IPS-NIHi11 (cell line): ENCODE data around the gene RTEL1.
A peak's percentile ranks its signal among the peaks of the same experiment; 100 is the strongest.
"Not testable (repeated sequence)": the region's sequence is repeated elsewhere in the genome, so short reads cannot be mapped to it uniquely, and the experiment has no call there.

Source experiments
- DNase-seq: peaks from one replicate; pipeline ENCODE4 v3.0.0; 2012; ENCODE audit warnings: mixed read lengths, low spot score

RTEL1 gene

DNA sequence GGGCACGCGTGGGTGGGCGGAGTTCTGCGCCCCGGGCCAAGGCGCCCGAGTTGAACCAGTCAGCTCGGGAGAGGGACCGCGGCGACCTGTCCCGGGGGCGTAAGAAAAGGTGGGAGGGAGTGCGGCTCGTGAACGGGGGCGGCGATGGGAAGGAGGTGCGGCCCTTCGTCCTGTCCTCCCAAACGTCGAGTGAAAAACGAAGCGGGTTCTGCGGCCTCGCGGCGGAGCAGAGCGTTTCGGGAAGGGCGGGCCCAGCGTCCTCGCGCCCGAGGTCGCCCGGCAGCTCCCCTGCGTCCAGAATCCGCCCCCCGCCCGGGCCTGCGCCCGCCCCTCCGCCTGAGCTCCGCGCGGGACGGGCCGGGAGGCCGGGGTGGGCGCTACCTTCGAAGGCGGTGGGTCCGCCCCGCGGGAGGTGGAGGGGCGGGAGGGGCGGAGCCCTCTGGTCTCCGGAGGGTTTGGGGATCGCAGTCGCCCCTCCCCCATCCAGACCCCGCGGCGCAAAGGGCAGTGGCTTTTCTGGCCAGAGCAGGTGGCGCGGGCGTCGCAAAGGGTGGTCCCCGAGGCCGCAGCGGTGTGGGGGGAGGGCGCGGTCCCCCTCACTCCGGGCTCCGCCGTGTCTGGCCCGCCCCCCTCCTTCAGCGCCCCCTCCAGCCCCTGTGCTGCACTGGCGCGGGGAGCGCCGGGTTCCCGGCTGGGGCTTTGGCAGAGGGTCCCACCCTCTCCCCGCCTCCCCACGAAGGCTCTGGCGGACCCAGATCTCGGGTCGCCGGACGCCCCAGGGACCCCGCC lies 5.7 kb upstream of the RTEL1 start:
- no peak for DNase-seq

DNA sequence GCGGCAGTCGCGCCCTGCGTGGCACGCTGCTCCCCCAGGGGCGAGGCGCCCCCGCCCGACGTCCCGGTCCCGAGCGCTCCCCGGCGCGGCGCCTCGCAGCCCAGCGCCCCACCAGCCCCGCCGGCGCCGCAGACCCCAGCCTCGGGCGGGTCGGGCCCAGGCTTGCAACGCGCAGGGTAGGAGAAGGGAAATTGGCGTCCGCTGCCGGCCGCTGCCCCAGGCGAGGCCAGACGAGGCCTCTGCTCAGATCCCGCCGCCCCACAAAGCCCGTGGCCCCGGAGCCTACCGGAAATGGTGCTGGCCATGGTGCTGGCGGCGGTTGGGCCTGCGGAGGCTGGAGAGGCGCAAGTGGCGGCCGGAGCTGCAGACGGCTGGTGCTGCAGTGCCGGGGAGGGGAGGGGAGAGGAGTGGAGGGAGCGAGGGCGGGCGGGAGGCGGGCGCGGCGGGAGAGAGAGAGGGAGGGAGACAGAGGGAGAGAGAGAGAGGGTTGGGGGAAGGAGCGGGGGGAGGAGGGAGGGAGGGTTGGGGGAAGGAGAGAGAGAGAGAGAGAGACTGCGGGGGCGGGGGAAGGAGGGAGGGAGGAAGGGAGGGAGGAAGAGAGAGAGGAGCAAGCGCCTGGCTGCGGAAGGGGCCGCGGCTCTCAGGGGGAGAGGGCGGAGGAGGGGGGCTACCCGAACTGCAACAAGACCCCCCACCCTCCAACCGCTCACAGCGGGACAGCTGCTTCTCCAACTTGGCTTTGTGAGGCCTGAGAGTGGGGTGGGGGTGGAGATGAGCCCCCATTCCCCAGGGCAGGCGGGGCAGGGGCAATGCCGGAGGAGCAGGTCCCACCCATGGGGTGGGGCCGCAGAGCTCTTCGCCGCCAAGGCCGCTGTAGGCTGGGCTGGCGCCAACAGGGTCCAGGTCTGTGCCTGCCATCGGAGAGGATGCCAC lies 4.8 kb upstream of the RTEL1 start, which contains the start of gene STMN3:
TSS of gene STMN3 (minus strand) at position 384 of the 933 bp plus-strand sequence. CDS start at position 305, 79 bp downstream.
- DNase-seq: peak; percentile 92

DNA sequence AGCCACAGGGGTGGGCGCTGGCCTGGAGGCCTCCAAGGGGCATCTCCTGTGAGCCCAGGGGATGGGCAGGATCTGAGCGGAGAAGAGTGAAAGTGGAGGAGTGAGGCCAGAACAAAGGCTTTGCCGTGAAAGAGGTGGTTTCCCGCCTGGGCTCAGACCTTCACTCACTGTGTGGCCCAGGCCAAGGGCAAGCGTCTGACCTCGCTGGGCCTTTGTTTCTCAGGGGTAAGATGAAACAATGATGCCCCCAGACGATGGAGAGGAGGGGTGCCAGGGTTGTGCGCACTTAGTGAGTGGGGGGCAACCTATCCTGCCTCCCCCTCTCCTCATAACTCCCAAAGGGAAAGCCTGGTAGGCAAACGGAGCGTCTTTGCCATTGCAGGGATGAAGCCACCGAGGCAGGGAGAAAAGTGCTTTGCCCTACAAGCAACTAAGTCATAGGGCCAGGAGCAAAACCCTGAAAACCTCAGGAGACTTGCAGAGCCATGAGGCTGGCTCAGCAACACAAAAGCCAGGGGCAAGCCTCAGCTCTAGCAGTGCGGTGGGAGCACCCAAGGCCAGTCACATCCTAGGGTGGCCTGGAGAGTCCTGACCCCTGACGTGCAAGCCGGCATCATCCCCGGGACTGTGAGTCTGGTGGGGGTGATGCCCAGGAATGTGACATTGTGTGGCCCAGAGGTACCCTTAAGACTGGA lies 4.0 kb upstream of the RTEL1 start:
- DNase-seq: no peak

DNA sequence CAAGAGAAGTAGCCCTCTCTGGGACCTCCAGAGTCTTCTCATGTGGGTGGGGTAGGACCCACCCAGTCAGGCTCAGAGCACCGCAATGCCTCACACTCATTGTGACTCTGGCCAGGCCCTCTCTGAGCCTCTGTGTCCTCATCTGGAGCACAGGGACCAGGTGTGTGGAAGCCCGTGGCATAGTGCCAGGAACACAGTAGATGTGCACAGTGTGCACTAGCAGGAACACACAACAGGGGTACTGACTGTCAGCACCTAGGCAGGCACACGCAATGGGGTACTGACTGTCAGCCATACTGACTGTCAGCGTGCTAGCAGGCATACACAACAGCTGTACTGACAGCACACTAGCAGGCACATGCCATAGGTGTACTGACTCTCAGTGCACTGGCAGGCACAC lies 2.9 kb upstream of the RTEL1 start:
- no peak for DNase-seq

DNA sequence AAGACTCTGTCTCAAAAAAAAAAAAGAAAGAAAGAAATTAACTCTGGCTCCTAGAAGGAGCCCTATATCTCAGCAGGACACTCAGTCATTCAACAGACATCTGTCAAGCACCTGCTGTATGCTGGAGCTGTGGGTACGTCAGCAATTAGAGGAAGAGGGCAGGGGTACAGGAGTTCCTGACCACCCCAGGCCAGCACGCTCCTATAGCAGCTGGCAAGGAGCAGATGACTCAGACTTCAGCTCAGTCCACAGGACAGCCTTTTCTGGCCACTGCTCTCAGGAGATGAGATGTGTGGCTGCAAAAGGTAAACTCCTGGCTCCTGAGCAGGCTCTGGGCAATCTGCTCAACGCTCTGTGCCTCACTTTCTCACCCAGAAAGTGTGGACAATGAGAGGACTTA lies 1.7 kb upstream of the RTEL1 start:
- no peak for DNase-seq

DNA sequence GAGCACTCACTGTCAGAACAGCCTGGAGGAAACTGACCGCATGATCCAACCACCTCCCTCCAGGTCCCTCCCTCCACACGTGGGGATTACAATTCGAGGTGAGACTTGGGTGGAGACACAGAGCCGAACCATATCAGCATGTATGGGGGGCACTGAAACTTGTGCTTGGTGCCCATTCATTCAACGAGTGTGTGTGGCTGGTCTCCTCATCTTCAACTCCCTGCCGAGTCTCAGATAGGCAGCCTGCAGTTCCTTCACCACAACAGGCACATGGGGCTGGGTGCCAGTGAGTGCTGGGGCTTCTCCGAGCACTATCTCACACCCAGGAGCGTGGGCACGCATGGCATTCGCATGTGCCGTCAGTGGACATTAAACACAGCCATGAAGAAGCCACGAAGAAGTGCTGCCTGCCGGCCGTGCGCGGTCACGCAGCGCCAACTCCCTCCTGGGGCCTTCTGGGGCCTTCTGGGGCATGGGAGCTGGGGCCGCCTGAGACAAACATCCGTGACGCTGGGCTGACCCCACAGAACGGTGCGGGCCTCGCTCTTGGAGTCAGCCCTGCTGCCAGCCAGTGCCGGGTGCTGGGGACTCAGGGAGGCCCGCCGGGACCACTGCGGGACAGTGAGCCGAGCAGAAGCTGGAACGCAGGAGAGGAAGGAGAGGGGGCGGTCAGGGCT lies 714 bp upstream of the RTEL1 start:
- DNase-seq: no peak

DNA sequence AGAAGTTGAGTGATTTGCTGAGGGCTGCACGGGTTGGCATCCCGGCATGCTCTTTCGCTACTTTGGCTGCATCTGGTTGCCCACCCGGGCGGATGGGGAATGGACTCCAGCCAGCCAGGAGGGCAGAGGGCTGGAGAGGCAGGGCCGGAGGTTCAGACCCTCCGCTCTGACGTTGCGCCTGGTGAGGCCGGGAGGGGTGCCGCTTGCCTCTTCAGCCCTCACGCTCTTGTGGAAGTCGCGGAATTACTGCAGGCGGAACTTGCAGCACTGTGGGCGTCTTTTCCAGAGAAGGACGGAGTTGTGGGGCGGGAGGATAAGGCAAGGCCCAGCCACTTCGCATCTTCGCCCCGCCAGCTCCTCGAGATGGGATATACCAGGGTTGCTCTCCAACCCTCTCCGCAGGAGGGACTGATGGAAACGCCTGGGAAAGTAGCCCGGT lies 656 bp downstream of the RTEL1 start:
- no peak for DNase-seq

DNA sequence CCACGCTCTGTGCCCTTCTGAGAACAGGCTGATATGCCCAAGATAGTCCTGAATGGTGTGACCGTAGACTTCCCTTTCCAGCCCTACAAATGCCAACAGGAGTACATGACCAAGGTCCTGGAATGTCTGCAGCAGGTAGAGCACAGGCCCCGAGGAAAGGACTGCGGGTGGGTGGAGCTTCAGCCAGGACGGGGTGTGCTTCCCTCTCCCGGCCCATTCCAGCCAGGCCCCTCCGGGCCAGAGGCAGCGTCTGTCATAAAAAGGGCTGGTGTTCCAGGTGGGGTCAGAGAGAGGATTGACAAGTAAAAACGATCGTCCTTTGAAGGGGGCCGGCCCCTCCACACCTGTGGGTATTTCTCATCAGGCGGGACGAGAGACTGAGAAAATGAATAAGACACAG lies 1.3 kb downstream of the RTEL1 start:
- DNase-seq: no peak

DNA sequence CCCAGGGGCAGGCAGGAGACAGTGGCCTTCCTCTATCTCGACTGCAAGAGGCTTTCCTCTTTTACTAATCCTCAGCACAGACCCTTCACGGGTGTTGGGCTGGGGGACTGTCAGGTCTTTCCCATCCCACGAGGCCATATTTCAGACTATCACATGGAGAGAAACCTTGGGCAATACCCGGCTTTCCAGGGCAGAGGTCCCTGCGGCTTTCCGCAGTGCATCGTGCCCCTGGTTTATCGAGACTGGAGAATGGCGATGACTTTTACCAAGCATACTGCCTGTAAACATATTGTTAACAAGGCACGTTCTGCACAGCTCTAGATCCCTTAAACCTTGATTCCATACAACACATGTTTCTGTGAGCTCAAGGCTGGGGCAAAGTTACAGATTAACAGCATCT lies 2.1 kb downstream of the RTEL1 start:
- DNase-seq: not testable (repeated sequence)

DNA sequence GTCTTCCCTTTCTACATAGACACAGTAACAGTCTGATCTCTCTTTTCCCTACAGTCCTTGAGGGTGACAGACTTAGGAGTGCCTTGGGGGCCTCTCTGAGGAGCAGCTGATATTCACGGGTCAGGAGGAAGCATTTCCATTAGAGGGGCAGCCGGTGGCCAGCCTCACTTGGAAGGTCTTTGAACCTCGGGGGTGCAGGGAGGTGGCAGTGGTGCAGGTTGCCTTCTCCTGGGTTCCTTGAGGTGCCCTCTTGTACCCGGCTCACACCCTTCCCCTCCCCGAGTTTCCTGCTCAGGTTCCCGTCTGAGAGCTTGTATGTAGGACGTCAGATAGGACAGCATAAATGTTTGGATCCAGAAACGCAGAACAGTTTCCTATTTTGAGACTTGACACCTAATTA lies 2.5 kb downstream of the RTEL1 start:
- DNase-seq: no peak

DNA sequence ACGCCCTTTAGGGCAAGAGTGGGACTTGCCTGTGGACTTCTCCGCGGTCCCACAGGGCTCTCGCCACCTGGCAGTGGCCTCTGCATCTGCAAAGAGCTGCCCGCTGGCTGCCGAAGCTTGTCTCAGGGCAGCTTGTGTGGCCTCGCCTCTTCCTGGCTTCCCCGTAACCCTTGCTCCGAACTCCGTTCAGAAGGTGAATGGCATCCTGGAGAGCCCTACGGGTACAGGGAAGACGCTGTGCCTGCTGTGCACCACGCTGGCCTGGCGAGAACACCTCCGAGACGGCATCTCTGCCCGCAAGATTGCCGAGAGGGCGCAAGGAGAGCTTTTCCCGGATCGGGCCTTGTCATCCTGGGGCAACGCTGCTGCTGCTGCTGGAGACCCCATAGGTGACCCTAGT lies 3.0 kb downstream of the RTEL1 start:
- no peak for DNase-seq

DNA sequence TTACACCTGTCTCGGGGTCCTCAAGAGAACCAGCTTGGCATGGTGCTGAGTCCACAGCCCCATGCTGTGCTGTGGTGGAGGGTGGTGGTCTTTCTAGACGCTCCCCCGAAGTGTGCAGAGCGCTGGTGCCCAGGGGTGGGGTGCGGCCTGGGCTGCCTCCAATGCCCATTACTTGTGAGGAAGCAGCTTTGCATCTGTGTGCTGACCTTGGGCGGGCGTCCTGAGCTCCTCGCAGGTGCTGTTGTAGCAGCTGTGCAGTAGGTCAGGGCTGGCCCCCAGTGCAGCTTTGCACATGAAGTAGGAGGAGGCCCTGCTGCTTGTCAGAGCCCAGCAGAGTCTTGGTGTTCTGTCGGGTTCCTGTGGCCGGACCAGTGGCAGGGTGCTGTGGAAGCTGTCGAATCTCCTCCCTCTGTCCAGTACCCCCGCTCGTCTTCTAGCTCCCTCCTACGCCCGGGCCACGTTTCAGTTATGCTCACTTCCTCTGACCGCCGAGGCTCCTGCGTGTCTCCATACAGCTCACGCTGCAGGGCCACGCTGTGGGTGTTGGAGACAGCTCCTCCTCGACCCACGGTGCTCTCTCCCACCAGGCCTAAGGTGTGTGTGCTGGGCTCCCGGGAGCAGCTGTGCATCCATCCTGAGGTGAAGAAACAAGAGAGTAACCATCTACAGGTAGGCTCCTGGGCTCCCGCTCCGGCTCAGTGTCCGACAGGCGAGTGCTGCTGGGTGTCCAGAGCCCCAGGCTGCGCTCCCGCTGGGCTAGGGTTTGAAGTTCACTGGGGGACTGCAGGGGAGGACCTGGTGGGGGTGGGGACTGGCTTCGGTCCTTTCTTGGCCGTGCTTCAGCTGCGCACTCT lies 4.1 kb downstream of the RTEL1 start:
- DNase-seq: no peak

DNA sequence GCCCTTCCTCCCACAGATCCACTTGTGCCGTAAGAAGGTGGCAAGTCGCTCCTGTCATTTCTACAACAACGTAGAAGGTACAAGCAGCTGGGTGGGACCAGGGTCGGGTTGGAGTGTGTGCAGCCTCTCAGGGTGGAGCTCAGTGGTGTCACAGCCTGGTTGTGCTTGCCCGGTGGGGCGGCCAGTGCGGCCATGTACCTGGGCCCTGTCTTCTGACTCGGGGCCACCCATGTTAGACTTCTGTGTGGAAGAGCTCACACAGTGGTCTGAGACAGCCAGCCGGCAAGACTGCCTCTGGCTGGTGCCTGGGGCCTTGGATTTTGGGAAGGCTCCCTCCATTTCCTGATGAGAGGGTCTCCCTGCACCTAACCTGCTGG lies 4.7 kb downstream of the RTEL1 start:
- DNase-seq: no peak

DNA sequence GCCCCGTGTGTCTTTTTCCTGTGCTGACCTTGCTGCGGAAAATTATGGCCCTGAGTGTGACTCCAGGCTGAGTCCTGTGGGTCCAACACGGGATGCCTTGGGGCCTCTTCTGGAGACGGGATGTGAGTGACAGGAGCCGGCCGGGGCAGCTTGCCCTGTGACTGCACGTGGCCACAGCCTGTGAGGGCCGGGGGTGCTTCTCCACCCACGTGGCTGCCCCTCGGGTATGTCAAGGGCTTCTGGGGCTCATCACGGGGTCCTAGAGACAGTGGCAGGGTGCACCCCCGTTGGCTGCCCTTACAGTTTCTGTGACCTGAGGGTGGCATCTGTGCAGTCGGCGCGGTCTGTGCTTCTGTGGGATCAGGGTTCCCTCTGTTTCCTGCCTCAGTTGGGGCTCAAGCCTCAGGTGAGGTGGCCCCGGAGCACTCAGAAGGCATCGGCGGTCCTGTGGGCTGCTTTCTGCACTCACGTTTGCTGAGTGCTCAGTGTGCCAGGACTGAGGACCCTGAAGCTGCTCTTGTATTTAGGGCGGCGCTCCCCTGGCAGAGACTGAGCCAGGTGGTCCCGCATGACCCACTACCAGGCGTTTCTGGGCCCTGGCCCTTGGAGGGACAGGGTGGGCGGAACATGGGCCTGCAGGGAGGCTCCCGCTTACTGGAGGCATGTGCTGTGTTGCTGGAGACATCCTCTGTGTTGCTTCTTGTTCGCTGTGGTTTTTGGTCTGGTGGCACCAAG lies 5.4 kb downstream of the RTEL1 start:
- no peak for DNase-seq

DNA sequence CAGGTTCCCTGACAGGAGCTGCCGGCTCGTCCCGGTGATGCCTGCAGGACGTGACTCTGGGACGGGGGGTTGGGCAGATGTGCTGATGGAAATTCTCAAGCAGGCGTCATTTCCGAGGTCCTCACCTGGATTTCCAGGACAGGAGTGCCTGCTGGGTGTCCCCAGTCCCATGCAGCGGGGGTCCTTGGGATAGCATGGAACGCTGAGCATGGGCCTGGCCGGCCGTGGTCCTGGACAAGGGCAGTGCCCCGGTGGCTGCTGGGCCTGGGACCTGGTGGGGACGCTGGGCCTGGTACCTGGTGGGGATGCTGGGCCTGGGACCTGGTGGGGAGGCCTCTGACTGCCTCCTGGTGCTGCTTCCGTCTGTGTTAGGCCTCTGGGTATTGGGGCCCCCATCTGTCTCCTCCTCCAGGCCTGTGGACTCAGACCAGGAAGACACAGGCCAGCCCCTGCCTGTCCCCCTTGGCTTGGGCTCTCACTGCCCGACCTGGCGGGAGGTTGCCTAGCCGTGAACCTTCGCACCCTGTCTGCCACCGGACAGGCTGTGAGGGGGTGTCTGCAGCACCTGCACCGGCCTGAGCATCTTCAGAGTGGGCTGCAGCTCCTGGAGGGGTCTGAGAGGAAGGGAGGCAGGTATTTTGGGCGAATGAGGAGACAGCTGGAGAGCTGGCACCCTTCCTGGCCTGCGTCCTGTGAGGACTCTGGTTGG lies 6.2 kb downstream of the RTEL1 start:
- no peak for DNase-seq

DNA sequence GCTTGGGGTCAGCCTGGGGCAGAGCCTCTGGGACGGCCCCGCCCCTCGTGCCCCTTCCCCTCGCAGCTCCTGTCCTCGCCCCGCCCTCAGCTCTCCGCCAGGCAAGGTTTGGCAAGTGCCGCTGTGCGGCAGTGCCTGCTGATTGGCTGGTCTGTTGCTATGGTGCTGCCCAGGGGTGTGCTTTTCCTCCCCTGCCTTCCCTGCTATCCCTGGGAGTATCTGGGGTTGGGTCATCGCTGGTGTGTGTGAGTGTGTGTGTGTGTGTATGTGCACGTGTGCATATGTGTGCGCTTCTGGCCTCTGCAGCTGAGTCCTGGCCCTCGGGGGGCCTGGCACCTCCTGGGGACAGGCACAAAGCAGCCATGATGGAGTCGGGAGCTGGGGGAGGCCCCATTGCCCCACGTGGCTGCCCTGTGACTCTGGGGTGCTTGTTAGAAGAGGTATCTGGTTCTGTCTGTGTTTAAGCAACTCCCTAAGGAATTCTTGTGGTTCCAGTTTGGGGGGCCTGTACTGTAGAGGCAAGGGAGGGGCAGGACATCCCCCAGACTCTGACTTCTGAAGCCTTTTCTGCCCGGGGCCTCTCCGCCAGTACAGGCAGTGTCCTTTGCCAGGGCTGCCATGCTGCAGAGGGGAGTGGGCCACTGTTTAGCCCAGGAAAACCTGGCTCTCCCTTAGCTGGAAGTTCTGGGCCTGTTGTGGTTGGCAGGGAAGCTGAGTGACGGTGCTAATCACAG lies 6.9 kb downstream of the RTEL1 start:
- DNase-seq: peak; percentile 66

DNA sequence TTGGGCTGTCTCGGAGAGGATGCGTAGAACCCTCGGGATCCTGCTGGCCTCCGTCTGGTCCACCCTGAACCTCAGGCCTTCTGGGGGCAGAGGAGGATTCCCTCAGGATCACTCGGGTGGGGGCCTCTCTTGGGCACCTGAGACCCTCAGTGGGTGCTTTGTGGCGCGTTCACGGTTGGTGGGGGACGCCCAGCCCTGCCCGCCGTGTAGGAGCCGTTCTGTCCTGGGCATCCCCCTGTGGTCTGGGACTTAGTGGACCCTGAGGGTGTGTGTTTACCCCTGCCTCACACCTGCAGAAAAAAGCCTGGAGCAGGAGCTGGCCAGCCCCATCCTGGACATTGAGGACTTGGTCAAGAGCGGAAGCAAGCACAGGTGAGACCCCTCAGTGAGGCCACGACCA lies 7.6 kb downstream of the RTEL1 start:
- no peak for DNase-seq

DNA sequence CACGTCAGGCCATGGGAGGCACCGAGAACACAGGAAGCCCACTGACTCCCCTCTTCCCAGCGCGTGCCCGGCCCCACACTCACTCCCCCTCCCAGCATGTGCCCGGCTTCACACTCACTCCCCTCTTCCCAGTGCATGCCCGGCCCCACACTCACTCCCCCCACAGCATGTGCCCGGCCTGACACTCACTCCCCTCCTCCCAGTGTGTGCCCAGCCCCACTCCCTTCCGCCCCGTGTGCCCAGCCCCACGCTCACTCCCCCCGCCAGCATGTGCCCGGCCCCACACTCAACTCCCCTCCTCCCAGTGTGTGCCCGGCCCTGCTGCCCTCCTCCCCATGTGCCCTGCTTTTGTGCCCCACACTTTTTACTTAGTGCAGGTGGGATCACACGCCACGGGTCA lies 9.7 kb downstream of the RTEL1 start:
- DNase-seq: no peak

DNA sequence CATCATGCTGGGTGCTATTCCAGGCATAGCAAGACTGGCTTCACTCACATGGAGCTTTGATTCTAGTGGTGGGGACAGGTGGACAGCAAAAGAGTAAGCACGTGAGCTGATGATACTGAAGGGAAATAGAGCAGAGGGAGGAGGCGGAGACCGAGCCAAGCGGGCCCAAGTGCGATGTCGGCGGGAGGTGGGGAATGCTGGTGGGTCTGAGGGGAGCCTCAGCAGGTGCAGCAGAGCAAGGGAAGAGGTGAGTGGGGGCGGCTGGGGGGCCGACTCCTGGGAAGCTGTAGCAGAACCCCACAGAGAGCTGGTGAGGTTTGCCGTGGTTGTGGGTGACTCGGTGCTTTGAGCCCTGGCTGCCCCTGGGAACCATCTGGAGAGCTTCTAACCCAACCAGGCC lies 10.2 kb downstream of the RTEL1 start:
- DNase-seq: no peak
